ENCODE data around the gene RPL36.
"Not testable (repeated sequence)": the region's sequence is repeated elsewhere in the genome, so short reads cannot be mapped to it uniquely, and the experiment has no call there.

RPL36 gene

DNA sequence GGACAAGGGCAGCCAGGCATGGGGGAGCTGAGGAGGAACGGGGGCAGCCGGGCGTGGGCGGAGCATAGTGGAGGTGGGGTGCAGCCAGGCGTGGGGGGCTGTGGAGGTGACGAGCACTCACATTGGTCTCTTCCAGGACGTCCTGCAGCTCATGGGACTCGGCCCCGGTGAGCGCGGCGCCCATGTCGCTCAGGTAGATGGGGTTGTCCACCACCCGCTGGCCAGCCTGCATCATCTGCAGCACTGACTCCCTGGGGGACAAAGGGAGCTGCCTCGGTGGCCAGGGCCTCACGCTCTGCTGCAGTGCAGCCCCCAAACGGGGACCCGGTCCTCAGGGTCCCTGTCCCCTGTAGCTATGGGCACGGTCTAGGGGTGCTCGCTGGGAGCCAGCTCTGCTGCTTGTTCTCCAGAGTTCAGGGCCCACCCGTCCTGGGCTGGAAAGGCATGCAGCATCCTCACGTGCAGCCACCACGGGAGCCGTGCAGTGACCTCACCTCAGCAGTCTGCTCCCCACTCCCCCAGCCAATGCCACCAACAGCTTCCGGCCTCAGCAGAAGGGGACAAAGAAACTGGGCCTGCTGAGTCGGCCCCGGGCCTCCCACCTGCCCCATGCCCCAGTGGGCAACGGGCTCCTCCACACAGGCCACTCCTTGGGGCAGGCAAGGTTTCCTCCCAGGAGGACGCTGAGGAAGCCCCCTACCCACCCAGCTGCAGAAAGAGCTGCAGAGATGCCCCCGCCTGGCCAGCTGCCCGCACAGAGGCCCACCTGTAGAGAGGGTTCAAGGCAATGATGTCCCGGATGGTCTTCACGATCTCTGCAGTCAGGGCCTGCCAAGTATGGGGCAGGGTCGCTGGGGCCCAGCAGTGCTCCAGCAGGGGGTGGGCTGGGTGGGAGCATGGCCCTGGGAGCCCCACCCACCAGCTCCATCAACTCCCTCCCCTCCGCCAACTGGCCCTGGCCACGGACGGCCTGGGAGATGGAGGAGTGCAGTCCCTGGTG lies 17.8 kb downstream of the RPL36 start:
- no peak for DNase-seq

DNA sequence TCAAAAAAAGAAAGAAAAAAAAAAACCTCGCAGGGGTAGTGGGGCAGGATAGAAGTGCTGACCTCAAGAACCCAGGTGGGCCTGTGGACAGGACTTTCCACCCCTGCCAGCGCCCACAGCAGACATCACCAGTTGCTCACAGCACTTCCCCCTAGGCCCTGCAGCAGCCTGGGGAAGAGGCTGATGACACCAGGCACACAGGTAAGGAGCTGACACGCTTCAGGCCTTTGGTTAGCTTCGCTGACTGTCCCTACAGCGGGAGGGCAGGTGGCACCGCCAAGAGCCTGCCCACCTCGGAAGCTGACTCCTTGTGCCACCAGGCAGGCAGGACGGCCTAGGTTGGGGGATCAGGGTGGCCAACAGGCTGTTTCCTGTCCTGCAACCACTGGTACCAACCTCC lies 20.9 kb downstream of the RPL36 start:
- no peak for DNase-seq

DNA sequence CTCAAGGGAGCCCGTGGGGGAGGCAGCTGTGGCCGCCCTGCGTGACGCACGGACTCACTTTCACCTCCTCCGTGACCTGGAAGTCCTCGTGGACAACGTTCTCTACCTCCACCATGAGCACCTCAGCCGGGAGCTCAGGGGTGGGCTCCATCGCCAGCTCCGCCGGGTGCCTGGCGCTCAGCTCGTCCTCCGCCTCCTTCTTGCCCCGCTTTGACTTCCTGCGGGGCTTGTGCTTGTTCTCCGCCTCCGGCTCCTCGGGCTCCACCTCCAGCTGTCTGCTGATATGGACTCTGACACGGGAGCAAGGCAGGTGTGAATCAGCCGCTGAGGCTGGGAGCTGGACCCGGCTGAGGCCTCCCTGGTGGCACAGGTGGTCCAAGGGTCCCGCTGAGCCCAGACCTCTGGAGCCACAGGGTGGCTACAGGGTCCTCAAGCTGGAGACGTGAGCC lies 21.6 kb downstream of the RPL36 start:
- DNase-seq: no peak

DNA sequence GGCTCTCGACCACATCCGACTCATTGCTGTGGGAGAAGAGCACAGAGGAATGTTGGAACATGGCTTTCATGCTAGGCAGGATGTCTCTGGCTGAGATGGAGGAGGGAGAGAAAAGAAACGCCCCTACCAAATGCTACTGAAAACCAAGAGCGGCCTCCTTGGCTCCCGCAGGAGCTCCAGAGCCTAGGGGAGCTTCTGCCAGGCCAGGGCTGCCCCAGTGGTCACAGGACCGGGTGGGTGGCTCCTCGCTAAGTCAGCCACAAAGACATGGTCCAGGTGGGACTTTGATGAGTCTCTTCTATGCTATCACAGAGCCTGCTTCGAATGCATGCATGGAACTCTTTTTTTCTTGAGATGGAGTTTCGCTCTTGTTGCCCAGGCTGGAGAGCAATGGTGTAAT lies 23.1 kb downstream of the RPL36 start:
- no peak for DNase-seq

DNA sequence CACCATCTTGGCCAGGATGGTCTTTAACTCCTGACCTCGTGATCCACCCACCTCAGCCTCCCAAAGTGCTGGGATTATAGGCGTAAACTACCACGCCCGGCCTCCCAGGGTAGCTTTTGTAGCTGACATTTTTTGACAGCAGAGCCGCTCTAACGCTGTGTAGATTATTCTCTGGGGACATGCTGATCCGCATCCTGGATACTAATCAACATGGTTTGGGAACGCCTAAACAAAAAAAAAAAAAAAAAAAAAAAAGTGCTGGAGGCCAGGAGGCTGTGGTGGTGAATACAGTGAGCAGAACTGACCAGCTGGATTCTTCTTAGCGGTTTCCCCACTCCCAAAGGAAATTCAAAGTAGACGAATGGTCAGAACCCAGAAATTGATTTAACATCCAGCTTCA lies 24.7 kb downstream of the RPL36 start:
- no peak for DNase-seq

DNA sequence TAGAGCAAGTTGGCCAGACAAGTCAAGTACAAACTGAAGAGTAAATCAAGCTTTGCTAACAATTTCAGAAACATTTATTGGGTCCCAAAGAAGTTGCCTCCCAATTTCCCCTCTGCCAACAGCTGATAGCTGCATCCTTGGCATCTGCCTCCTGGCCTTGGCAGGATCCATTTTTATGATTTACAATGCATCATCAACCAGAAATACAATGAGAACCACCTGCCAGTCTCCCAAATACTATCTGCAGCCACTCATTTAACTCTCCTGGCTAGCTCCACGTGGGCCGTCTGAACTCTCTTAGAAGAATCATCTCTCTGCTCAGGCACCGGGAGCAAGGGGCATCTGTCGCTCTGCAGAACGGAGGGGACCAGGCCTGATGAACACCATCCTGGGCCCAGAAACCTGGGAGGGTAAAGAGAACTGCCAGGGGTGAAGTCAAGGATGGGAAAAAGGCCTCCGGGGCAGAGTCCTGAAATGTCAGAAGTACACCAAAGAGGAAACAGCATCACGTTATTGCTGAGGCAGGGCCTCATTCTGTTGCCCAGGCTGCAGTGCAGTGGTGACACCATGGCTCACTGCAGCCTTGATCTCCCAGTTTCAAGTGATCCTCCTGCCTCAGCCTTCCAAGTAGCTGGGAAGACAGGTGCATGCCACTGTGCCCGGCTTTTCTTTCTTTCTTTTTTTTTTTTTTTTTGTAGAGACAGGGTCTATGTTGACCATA lies 27.3 kb downstream of the RPL36 start:
- DNase-seq: peak; percentile 29 to 64

DNA sequence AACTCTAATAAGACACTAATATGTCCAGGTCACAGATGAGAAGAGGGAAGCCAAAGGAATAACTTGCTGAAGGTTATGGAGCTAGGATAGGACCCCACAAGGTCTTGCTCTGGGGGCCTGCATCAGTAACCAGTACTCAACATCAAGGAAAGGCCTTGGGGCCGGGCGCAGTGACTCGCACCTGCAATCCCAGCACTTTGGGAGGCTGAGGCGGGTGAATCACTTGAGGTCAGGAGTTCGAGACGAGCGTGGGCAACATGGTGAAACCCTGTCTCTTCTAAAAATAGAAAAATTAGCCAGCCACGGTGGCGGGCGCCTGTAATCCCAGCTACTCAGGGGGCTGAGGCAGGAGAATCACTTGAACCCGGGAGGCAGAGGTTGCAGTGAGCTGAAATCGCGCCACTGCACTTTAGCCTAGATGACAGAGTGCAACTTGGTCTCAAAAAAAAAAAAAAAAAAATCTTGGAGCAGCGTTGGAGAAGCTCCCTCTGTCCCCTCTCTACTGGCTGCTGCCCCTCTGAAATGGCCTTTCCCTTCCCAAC lies 28.0 kb downstream of the RPL36 start:
- DNase-seq: peak; percentile 69 to 91

DNA sequence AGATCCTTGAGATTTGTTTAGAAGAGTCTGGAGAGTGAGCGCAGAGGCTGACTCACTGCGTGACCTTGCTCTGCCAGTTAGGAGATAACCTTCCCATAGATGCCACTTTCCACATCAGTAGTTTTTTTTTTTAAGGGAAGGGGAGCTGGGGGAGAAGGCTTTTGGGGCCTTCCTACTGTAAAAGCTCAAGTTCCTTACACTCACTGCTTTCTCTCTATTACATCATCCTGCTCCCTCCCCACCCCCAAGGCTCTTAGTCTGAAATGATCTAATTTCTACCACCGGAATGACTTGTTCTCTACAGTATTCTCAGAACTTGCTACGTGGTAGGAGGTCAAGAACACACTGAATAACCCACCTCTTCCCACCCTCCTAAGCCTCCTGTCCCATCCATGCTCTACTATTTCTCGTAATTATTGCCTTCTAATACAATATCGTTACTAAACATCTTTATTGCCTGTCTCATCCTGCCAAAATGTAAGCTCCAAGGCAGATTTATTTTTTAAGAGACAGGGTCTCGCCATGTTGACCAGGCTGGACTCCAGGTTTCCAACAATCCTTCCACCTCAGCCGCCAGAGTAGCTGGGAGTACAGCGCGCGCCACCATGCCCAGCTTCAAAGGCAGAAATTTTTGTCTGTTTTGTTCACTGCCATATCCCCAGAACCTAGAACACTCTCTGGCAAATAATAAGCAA lies 28.6 kb downstream of the RPL36 start:
- DNase-seq: peak; percentile 85 to 88

DNA sequence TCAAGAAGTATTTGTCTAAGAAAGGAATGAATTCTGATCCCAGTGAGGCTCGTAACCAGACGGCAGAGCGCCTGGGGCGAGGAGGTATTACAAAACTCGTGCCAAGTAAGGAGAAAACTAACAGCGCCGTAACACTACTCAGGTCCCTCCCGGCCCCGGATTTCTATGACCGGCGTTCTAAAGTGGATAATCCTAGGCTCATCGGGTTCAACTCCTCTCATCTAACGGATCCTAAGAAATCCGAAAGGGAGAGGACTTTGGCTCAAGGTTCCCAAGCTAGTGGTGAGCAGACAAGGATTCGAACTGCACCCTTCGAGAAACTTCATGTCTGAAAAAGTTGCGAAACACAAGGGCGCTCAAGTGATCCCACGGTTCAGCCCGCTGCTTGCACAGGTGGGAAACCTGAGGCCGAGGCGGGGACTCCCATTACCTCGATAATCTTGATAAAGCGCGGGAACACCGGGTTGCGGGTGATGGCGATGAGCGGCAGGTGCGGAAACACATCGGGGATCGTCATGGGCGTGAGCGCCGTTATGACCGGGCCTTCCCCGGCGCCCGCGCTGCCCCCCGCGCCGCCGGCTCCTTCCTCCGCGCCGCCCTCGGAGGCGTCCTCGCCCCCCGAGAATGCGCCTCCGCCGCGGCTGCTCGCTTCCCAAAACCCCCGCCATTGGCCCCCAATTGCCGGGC lies 29.3 kb downstream of the RPL36 start:
- peak; percentile 7 to 40 for DNase-seq

DNA sequence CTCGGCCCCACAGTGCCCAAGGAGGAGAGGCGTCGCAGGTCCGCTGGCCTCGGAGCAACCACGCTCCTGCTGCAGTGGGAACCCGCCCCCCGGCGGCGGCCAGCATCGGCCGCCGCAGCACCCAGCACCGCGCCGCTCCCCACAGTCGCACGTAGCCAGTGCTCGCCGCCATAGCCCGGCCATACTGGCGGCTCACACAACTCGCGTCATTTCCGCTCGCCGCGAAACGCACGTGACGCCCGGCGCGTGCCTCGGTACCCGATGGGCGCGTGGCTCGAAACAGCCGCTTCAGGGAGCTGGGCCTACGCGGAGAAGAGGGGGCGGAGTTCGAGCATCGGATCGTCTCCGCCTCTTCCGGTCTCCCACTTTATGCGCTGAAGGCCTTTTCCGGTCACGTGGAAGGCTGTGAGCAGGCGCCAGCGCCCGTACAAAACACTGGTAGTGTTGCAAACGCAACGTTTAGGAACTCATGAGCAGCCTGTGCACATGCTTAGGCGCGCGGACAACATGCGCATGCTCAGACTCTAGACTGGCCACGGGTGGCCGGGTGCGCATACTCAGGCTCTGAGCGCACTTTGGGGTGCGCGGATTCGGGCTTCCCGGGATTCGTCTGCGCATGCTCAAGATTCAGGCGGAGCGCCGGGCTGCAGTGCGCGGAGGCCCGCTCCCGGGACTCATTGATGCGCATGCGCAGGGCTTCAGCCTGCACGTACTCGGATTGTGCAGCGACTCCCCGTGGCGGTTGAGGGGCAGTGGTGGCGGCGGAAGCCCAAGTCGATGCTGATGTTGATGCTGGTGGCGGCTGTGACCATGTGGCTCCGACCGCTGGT lies 30.1 kb downstream of the RPL36 start, which contains the start of the genes CATSPERD and LONP1:
Gene CATSPERD (plus strand): TSS at position 677 of the 830 bp plus-strand sequence. CDS start 101 bp downstream, at position 778.
Gene LONP1 (minus strand): TSS at position 186 of the 830 bp plus-strand sequence. CDS start 14 bp downstream, at position 172.
- peak; percentile 99 to 100 for DNase-seq

DNA sequence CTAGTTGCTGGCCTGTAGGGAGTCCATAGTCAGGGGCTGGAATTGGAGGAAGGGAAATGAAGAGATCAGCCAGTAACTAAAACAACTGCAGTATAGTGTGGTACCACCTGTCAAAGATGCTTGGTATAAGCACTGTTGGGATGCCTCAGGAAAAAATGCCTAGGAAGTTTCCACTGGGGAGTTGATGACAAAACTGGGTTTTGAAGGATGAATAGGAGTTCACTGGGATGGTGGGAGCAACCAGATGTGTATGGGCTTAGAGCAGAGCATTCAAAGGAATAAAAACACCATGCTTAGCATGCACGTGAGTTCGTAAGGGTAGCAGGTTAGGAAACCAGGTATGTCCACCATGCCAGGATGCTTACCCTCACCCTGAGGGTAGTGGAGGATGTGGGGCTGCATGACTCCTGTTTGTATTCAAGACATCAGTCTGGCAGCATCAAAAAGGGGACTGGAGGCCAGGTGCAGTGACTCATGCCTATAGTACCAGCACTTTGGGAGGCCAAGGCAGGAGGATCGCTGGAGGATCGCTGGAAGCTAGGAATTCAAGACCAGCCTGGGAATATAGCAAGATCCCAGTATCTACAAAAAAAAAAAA lies 37.5 kb downstream of the RPL36 start:
- DNase-seq: no peak

DNA sequence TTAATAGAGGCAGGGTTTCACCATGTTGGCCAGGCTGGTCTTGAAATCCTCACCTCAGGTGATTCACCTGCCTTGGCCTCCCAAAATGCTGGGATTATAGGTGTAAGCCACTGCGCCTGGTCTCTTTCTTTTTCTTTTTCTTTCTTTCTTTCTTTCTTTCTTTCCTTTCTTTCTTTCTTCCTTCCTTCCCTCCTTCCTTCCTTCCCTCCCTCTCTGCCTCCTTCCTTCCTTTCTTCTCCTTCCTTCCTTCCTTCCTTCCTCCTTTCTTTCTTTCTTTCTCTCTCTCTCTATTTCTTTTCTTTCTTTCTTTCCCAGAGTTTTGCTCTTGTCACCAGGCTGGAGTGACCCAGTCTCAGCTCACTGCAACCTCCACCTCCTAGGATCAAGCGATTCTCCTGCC lies 43.1 kb downstream of the RPL36 start:
- DNase-seq: not testable (repeated sequence)

DNA sequence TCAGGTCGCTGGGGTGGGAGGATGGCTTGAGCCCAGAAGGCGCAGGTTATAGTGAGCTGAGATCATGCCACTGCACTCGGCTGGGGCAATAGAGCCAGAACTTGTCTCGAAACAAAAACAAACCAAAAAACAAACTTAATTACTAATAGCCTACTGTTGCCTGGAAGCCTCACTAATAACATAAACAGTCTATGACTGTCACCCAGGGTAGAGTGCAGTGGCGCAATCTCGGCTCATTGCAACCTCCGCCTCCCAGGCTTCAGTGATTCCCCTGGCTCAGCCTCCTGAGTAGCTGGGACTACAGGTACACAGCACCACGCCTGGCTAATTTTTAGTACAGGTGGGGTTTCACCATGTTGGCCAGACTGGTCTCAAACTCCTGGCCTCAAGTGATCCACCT lies 48.3 kb downstream of the RPL36 start:
- DNase-seq: peak; percentile 9 to 14

Data from inflammatory macrophage (primary cell).